DOHH2 (cell line): ENCODE data around the gene JARID2.

Source experiments
- H3F3A ChIP-seq: fragments of 200-600 bp; sonication (generic), shearing (Covaris generic); 2 replicates; pipeline ENCODE4 v1.6.0; 2016; ENCODE audit warnings: antibody characterized with exemption, mild to moderate bottlenecking; ENCODE audit not compliant: control insufficient read depth, insufficient read depth
- H3K27ac ChIP-seq: fragments of 200-600 bp; sonication (generic); 2 replicates; pipeline ENCODE4 v1.5.1; 2014; ENCODE audit warnings: low read depth, mild to moderate bottlenecking, low read length, moderate library complexity
- H3K27me3 ChIP-seq: fragments of 200-600 bp; sonication (generic); 2 replicates; pipeline ENCODE4 v1.6.1; 2014; ENCODE audit warnings: mild to moderate bottlenecking, low read length, mixed read lengths; ENCODE audit not compliant: control insufficient read depth
- H3K36me3 ChIP-seq: fragments of 200-600 bp; sonication (generic); 2 replicates; pipeline ENCODE4 v1.6.1; 2014; ENCODE audit warnings: mild to moderate bottlenecking, low read length, moderate library complexity, mixed read lengths; ENCODE audit not compliant: control insufficient read depth
- H3K4me1 ChIP-seq: fragments of 200-600 bp; sonication (generic); 2 replicates; pipeline ENCODE4 v1.6.1; 2014; ENCODE audit warnings: mild to moderate bottlenecking, low read length, mixed read lengths; ENCODE audit not compliant: control insufficient read depth
- H3K4me2 ChIP-seq: fragments of 200-600 bp; sonication (generic); 2 replicates; pipeline ENCODE4 v1.6.0; 2014; ENCODE audit warnings: mild to moderate bottlenecking, low read length, moderate library complexity
- H3K4me3 ChIP-seq: fragments of 200-600 bp; sonication (generic); 2 replicates; pipeline ENCODE4 v1.5.1; 2014; ENCODE audit warnings: mild to moderate bottlenecking, low read length, mixed read lengths
- H3K79me2 ChIP-seq: fragments of 200-600 bp; sonication (generic); 2 replicates; pipeline ENCODE4 v1.6.1; 2014; ENCODE audit warnings: mild to moderate bottlenecking, low read length, mixed read lengths; ENCODE audit not compliant: control insufficient read depth
- H3K9me2 ChIP-seq: fragments of 200-600 bp; sonication (generic); replicated peaks from 2 replicates; pipeline ENCODE4 v1.6.1; 2014; ENCODE audit warnings: mild to moderate bottlenecking, low read length, mixed read lengths; ENCODE audit not compliant: control insufficient read depth
- H3K9me3 ChIP-seq: fragments of 200-600 bp; sonication (generic); 2 replicates; pipeline ENCODE4 v1.6.1; 2014; ENCODE audit warnings: antibody characterized with exemption, low read length, mixed read lengths; ENCODE audit not compliant: control insufficient read depth, insufficient read depth
- H4K20me1 ChIP-seq: fragments of 200-600 bp; sonication (generic); 2 replicates; pipeline ENCODE4 v1.6.0; 2014; ENCODE audit warnings: low read depth, mild to moderate bottlenecking, antibody characterized with exemption, low read length, moderate library complexity; ENCODE audit not compliant: control insufficient read depth, insufficient read depth
- CTCF ChIP-seq: fragments of 200-600 bp; sonication (generic); IDR thresholded peaks from one replicate; pipeline ENCODE4 v1.5.1; 2014; ENCODE audit warnings: antibody characterized with exemption, mild to moderate bottlenecking, low read depth, low read length; ENCODE audit not compliant: poor library complexity, severe bottlenecking
- EZH2phosphoT487 ChIP-seq: fragments of 200-600 bp; sonication (generic); IDR thresholded peaks from 2 replicates; pipeline ENCODE4 v1.6.1; 2017; ENCODE audit warnings: borderline replicate concordance, mild to moderate bottlenecking, antibody characterized with exemption, low read length, moderate library complexity, mixed read lengths

The JARID2 gene

GRCh38 chr6:15523679-15524630, 278.1 kb downstream of the JARID2 start:
- Histone ChIP-seq H3K36me3 (peaks cover 43% of the 10 kb centered on the region), H3K27ac (no peak overlapping the region)

GRCh38 chr6:15524861-15525401, 279.1 kb downstream of the JARID2 start:
- Histone ChIP-seq H3K79me2 (no peaks in the 10 kb centered on the region), H3K4me2 (no peak overlapping the region), H3F3A (no peaks in the 10 kb centered on the region), H3K4me1 (no peaks in the 10 kb centered on the region), H3K27ac (no peak overlapping the region), H3K9me2 (no peaks in the 10 kb centered on the region), H3K9me3 (no peaks in the 10 kb centered on the region), H3K36me3 (peaks cover 43% of the 10 kb centered on the region), H3K27me3 (no peaks in the 10 kb centered on the region), H3K4me3 (no peak overlapping the region), H4K20me1 (no peaks in the 10 kb centered on the region)
- TF ChIP-seq CTCF = no peak
- TF ChIP-seq EZH2phosphoT487 = no peak

More at GRCh38 chr6:15523679-15524630, 278.1 kb downstream of the JARID2 start:
- H3K9me3 ChIP-seq = no peaks in the 10 kb centered on the region
- no peak overlapping the region for H3K4me3 ChIP-seq
- H3K79me2 ChIP-seq = no peaks in the 10 kb centered on the region
- no peaks in the 10 kb centered on the region for H3K27me3 ChIP-seq
- H3K4me2 ChIP-seq = no peak overlapping the region
- no peaks in the 10 kb centered on the region for H4K20me1 ChIP-seq
- H3K9me2 ChIP-seq = no peaks in the 10 kb centered on the region
- no peaks in the 10 kb centered on the region for H3K4me1 ChIP-seq
- H3F3A ChIP-seq = no peaks in the 10 kb centered on the region
- TF ChIP-seq EZH2phosphoT487 (no peak), CTCF (no peak)

- no peaks in the 10 kb centered on the region for H3K9me3 ChIP-seq
- no peaks in the 10 kb centered on the region for H3K4me1 ChIP-seq
- H3K4me2 ChIP-seq = no peak overlapping the region
- no peaks in the 10 kb centered on the region for H3K27me3 ChIP-seq
- H3K4me3 ChIP-seq = no peak overlapping the region
- H3K27ac ChIP-seq = no peak overlapping the region
- TF ChIP-seq CTCF = no peak
- TF ChIP-seq EZH2phosphoT487 = no peak
- no peaks in the 10 kb centered on the region for H3K79me2 ChIP-seq
- H3F3A ChIP-seq = no peaks in the 10 kb centered on the region
- peaks cover 40% of the 10 kb centered on the region for H3K36me3 ChIP-seq
- no peaks in the 10 kb centered on the region for H4K20me1 ChIP-seq
- no peaks in the 10 kb centered on the region for H3K9me2 ChIP-seq
Measured at GRCh38 chr6:15526212-15526701, 280.4 kb downstream of the JARID2 start.
